Lower leg skin (tissue), 3 donors: ENCODE results near the gene AMZ2.

ENCODE experiments used
- CTCF ChIP-seq, 3 donors: fragments of 450-650 bp; IDR thresholded peaks; one replicate each; pipeline ENCODE4 v1.5.1; 2016; ENCODE audit warnings: antibody characterized with exemption in 3 of 3, mild to moderate bottlenecking in 3 of 3, moderate library complexity in 2 of 3
- POLR2A ChIP-seq, 2 donors: fragments of 450-650 bp; IDR thresholded peaks; one replicate each; pipeline ENCODE4 v1.6.1; 2016 to 2017; ENCODE audit warnings: antibody characterized with exemption in 2 of 2, mild to moderate bottlenecking in 1 of 2, moderate library complexity in 1 of 2

- TF ChIP-seq POLR2A (IDR thresholded peaks at IDR 0.05): no peak
- TF ChIP-seq CTCF (IDR thresholded peaks at IDR 0.05): no peak
These were observed 41.8 kb upstream of the AMZ2 start for GRCh38 chr17:68205808-68206720.
